Stimulated activated CD8-positive, alpha-beta memory T cell treated with anti-CD3 and anti-CD28 coated beads, Interleukin-7, amount 100 ng/mL, for 4 hours (primary cell): ENCODE measurements around the gene FAM149B1.
"Not testable (repeated sequence)": the region's sequence is repeated elsewhere in the genome, so short reads cannot be mapped to it uniquely, and the experiment has no call there.

Experiments
- DNase-seq, 2 donors: peaks; one replicate each; pipeline ENCODE4 v3.0.0-alpha.2; 2020; ENCODE audit warnings: low read depth in 2 of 2

FAM149B1 gene

DNA sequence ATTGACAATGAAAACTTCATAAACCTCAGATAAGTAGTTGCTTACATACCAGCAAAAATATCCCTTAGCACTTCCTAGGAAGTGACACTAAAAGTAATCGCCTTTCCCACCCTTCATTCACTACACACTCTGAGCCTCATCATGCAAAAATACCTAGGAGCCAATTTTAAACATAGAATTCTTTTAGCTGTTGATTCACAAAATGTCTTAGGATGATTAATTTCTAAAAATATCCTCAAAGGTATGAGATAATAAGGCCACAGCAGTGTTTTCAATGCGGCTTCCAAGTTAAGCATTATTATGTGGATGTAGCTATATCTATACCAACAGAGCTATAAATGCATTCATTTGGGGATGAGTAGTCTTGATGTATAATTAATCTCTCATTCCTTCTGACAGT lies 66.0 kb downstream of the FAM149B1 start:
- no peak for DNase-seq

GRCh38 chr10:73234695-73235094 lies 66.8 kb downstream of the FAM149B1 start:
- no peak for DNase-seq

DNA sequence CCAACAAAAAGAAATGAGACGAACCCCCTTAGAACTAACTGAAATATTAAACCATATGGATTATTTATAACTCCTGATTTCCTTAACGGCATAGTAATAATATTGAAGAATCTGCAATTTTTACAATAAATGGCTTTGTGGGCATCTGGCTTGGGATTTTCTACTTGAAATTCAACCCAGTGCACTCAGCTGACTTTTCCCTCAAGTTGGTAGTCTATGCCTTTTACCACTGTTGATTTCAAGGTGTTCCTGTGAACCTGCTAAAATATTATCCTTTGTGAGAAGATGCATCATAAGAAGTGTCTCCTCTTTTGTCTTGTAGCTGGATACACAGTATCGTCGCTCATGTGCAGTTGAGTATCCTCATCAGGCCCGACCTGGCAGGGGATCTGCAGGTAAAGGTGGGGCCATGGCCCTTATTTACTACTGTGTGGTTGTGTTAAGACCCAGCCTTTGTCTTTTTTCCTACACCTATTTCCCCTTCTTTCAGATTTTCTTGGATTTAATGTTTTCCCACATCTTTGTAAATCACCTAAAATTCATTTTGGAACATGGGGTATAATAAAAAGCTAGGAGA lies 71.2 kb downstream of the FAM149B1 start:
- DNase-seq: no peak

GRCh38 chr10:73239908-73240307 lies 72.0 kb downstream of the FAM149B1 start:
- no peak for DNase-seq

DNA sequence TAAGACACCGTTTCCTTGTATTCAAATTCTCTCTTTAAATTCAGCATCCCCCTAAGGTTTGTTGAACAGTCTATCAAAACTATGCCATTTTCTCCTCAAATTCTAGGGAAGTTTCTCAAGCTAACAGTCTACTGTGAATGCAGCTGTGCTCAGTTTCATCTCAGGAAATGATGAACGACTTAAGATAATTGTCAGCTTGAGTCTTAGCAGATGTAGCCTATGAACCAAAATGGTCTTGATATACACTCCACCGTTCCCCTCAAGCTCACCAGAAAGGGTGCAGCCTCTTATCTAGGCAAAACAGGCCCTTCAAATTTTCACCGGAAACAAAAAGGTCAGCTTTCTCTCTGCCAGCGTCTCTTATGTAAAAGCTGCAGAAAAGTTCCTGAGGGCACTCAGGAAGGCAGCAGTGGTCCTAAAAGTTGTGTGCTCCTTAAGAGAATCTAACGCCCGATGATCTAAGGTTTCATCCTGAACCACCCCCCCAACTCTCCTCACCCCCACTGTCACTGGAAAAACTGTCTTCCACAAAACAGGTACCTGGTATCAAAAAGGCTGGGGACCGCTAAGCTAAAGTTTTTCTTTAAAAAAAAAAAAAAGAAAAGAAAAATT lies 77.1 kb downstream of the FAM149B1 start:
- no peak for DNase-seq

- DNase-seq: no peak
These were observed 78.4 kb downstream of the FAM149B1 start for GRCh38 chr10:73246322-73246645.

GRCh38 chr10:73246646-73247508 lies 79.0 kb downstream of the FAM149B1 start, which contains the start of gene DNAJC9:
Gene DNAJC9, minus strand, starts transcription at chr10:73247255. Its CDS starts 66 bp downstream, at chr10:73247189.
- peak; percentile 90 to 93 for DNase-seq

GRCh38 chr10:73247509-73248258 lies 79.8 kb downstream of the FAM149B1 start:
- DNase-seq: no peak

GRCh38 chr10:73248259-73248724 lies 80.4 kb downstream of the FAM149B1 start:
- DNase-seq: no peak

GRCh38 chr10:73251683-73252444 lies 83.9 kb downstream of the FAM149B1 start:
- no peak for DNase-seq

GRCh38 chr10:73252445-73253224 lies 84.7 kb downstream of the FAM149B1 start, which contains the start of gene MRPS16:
Gene MRPS16, minus strand, starts transcription at chr10:73252644. Its CDS starts 162 bp downstream, at chr10:73252482.
- peak; percentile 85 to 89 for DNase-seq

DNA sequence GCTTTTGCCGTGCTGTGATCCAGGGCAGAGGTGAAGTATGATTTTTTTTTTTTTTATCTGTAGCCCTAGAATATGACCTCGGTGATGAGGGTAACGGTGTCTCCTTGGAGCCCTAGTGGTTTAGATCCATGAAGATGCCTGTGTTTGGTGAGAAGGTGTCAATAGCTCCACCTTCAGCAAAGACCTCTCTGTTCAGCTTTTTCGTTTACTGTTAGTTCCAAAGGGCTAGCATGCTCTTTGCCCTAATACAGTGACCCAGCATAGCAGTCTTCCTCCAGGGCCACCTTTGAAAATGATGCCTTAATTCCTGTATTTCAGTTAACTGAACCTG lies 85.3 kb downstream of the FAM149B1 start:
- DNase-seq: no peak

- DNase-seq: not testable (repeated sequence)
These were observed 90.7 kb downstream of the FAM149B1 start for GRCh38 chr10:73258612-73259011.

GRCh38 chr10:73261362-73261995 lies 93.6 kb downstream of the FAM149B1 start:
- DNase-seq: no peak

- no peak for DNase-seq
These were observed 94.3 kb downstream of the FAM149B1 start for GRCh38 chr10:73262105-73262730.

- no peak for DNase-seq
These were observed 95.1 kb downstream of the FAM149B1 start for GRCh38 chr10:73262880-73263555.

GRCh38 chr10:73263693-73264347 lies 95.9 kb downstream of the FAM149B1 start:
- DNase-seq: no peak

DNA sequence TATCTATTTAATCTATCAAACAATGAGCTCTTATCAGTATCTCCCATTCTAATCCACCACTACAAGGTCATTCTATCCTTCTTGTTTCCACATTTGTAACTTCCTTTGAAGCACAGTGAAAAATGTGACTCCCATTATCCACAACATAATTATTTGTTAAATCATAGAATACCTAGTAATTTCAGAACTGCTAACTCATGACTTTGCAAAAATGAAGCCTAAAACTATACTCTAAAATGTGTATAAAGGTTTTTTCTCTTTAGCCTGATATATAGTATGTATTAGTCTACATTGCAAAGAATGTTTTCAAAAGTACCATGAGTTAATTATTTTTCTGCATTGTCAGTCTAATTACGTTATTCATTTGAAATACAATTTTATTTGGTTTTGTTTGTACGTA lies 96.5 kb downstream of the FAM149B1 start:
- no peak for DNase-seq
